ENCODE data around the gene NPTN. TPM values are rescaled to one million over a fixed set of nuclear protein-coding genes. Genes with fewer than 3 reads are reported as not detected.
"Not testable (repeated sequence)": the region's sequence is repeated elsewhere in the genome, so short reads cannot be mapped to it uniquely, and the experiment has no call there.

Gene NPTN
- total RNA-seq, 2 experiments from 2014 or later: 41.5 to 43.2 TPM

DNA sequence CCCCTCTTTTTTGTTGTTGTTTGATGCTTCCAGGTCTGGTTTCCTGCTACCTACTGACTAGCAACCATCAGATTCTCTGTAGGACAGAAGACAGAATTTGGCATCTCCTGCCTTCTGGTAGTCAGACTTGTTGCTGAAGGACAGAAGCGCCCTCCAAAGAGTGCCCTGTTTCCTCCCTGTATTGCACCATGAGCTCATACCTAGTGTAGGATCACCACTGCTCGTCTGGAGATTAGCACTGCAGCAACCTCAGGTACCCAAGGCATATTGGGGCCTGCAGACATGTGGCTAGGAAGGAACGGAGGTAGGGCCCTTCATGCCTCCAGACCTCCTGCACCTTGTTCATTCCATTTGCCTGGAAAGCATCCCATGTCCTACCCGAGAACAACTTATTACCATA, 78.1 kb downstream of the NPTN start:
- Histone ChIP-seq H4K20me1 (ENCODE audit: insufficient read depth, low read length) (no peaks in the 10 kb centered on the region), H3K9me2 (ENCODE audit: insufficient read depth, low read length) (no peaks in the 10 kb centered on the region), H3K4me3 (ENCODE audit: low read depth, low read length, poor library complexity, severe bottlenecking) (no peak overlapping the region), H3K9me3 (ENCODE audit: low read length) (no peaks in the 10 kb centered on the region), H3K4me2 (ENCODE audit: low read length) (no peak overlapping the region), H3K27ac (ENCODE audit: low read depth, low read length, poor library complexity, severe bottlenecking) (no peak overlapping the region), H3K36me3 (ENCODE audit: insufficient read depth, low read length) (peaks cover 20% of the 10 kb centered on the region; the same call in 1 of the 2 replicates), H2AFZ (ENCODE audit: low read length) (no peak overlapping the region), H3K4me1 (ENCODE audit: insufficient read depth, low read length, poor library complexity, severe bottlenecking) (no peaks in the 10 kb centered on the region), H3K79me2 (ENCODE audit: insufficient read depth, low read depth, low read length) (no peaks in the 10 kb centered on the region)
- ChIA-PET CTCF (ENCODE audit: unreplicated experiment) (no interaction called here), POLR2A (no interaction called here)
- TF ChIP-seq, protein P1, sequence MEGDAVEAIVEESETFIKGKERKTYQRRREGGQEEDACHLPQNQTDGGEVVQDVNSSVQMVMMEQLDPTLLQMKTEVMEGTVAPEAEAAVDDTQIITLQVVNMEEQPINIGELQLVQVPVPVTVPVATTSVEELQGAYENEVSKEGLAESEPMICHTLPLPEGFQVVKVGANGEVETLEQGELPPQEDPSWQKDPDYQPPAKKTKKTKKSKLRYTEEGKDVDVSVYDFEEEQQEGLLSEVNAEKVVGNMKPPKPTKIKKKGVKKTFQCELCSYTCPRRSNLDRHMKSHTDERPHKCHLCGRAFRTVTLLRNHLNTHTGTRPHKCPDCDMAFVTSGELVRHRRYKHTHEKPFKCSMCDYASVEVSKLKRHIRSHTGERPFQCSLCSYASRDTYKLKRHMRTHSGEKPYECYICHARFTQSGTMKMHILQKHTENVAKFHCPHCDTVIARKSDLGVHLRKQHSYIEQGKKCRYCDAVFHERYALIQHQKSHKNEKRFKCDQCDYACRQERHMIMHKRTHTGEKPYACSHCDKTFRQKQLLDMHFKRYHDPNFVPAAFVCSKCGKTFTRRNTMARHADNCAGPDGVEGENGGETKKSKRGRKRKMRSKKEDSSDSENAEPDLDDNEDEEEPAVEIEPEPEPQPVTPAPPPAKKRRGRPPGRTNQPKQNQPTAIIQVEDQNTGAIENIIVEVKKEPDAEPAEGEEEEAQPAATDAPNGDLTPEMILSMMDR (conservative IDR thresholded peaks at IDR 0.05; ENCODE audit: low read length): no peak
- DNase-seq (ENCODE audit: low spot score): no peak
- no TSS peak for BruUV-seq (replicated peaks)
- intact Hi-C loops (cut with micrococcal nuclease; ENCODE audit: unreplicated experiment): no loop called here

DNA sequence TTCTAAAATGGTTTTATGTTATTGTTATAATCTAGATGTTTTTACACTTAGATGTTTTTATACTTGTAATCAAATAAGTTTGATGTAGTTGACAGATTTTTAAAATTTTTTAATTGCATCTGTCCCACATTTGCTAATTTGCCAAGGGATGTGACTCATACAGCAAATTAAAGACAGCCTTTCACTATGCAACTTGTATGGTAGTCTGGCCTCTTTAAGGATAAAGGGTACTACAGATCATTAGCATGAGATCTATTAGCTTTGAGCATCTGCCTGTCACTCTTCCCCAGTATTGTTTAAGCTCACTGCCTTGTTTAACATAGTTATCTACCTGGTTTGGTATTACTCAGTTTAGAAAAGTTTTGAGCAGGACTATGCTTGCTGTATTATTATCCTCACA, 83.0 kb downstream of the NPTN start:
- no peaks in the 10 kb centered on the region for H3K36me3 ChIP-seq (ENCODE audit: insufficient read depth, low read length)
- ChIA-PET POLR2A (no interaction called here), CTCF (ENCODE audit: unreplicated experiment) (interaction anchor here (0.6 kb wide), 1 partner anchor 86 kb away, joined by 3 read pairs; no protein-coding TSS in a partner anchor)
- no peaks in the 10 kb centered on the region for H3K9me2 ChIP-seq (ENCODE audit: insufficient read depth, low read length)
- no peaks in the 10 kb centered on the region for H4K20me1 ChIP-seq (ENCODE audit: insufficient read depth, low read length)
- H3K4me3 ChIP-seq (ENCODE audit: low read depth, low read length, poor library complexity, severe bottlenecking): no peak overlapping the region
- H3K79me2 ChIP-seq (ENCODE audit: insufficient read depth, low read depth, low read length): no peaks in the 10 kb centered on the region
- no TSS peak for BruUV-seq (replicated peaks)
- H3K4me1 ChIP-seq (ENCODE audit: insufficient read depth, low read length, poor library complexity, severe bottlenecking): no peaks in the 10 kb centered on the region
- TF ChIP-seq, protein P1 (conservative IDR thresholded peaks at IDR 0.05; ENCODE audit: low read length): no peak
- TF ChIP-seq EZH2phosphoT487 (IDR thresholded peaks at IDR 0.05; ENCODE audit: borderline replicate concordance, low read depth, low read length): no peak
- H2AFZ ChIP-seq (ENCODE audit: low read length): no peak overlapping the region
- intact Hi-C loops (cut with micrococcal nuclease; ENCODE audit: unreplicated experiment): no loop called here
- DNase-seq (ENCODE audit: low spot score): no peak
- H3K4me2 ChIP-seq (ENCODE audit: low read length): no peak overlapping the region
- H3K27ac ChIP-seq (ENCODE audit: low read depth, low read length, poor library complexity, severe bottlenecking): no peak overlapping the region
- no peaks in the 10 kb centered on the region for H3K9me3 ChIP-seq (ENCODE audit: low read length)

DNA sequence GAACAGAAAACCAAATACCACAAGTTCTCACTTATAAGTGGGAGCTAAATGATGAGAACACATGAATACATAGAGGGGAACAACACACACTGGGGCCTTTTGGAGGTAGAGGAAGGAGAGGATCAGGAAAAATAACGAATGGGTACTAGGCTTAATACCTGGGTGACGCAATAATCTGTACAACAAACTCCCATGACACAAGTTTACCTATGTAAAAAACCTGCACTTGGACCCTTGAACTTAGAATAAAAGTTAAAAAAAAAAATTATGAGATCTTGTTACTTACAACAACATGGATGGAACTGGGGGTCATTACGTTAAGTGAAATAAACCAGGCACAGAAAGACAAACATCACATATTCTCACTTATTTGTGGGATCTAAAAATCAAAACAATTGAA, 84.3 kb downstream of the NPTN start:
- H3K4me1 ChIP-seq (ENCODE audit: insufficient read depth, low read length, poor library complexity, severe bottlenecking); H2AFZ ChIP-seq (ENCODE audit: low read length); CTCF ChIA-PET (ENCODE audit: unreplicated experiment); H3K9me2 ChIP-seq (ENCODE audit: insufficient read depth, low read length); H3K27ac ChIP-seq (ENCODE audit: low read depth, low read length, poor library complexity, severe bottlenecking); DNase-seq (ENCODE audit: low spot score); intact Hi-C loops (cut with micrococcal nuclease; ENCODE audit: unreplicated experiment); H3K4me2 ChIP-seq (ENCODE audit: low read length); H3K36me3 ChIP-seq (ENCODE audit: insufficient read depth, low read length); H4K20me1 ChIP-seq (ENCODE audit: insufficient read depth, low read length); H3K9me3 ChIP-seq (ENCODE audit: low read length); POLR2A ChIA-PET; H3K4me3 ChIP-seq (ENCODE audit: low read depth, low read length, poor library complexity, severe bottlenecking); H3K79me2 ChIP-seq (ENCODE audit: insufficient read depth, low read depth, low read length); BruUV-seq (replicated peaks): not testable (repeated sequence)
